Activated naive CD8-positive, alpha-beta T cell (primary cell): ENCODE data around the gene SPATA46.

ENCODE experiments used
- H3K27ac Mint-ChIP-seq: one replicate; pipeline ENCODE4 v1.8.0; 2021; ENCODE audit warnings: mixed read lengths
- H3K27me3 Mint-ChIP-seq: one replicate; pipeline ENCODE4 v1.8.0; 2021; ENCODE audit warnings: mixed read lengths
- H3K36me3 Mint-ChIP-seq: one replicate; pipeline ENCODE4 v1.8.0; 2021; ENCODE audit warnings: mixed read lengths
- H3K4me1 Mint-ChIP-seq: one replicate; pipeline ENCODE4 v1.8.0; 2021; ENCODE audit warnings: low read depth, mixed read lengths
- H3K4me3 Mint-ChIP-seq: one replicate; pipeline ENCODE4 v1.8.0; 2021; ENCODE audit warnings: mild to moderate bottlenecking, mixed read lengths
- H3K9me3 Mint-ChIP-seq: one replicate; pipeline ENCODE4 v1.8.0; 2021; ENCODE audit warnings: low read depth, mixed read lengths

The SPATA46 gene

DNA sequence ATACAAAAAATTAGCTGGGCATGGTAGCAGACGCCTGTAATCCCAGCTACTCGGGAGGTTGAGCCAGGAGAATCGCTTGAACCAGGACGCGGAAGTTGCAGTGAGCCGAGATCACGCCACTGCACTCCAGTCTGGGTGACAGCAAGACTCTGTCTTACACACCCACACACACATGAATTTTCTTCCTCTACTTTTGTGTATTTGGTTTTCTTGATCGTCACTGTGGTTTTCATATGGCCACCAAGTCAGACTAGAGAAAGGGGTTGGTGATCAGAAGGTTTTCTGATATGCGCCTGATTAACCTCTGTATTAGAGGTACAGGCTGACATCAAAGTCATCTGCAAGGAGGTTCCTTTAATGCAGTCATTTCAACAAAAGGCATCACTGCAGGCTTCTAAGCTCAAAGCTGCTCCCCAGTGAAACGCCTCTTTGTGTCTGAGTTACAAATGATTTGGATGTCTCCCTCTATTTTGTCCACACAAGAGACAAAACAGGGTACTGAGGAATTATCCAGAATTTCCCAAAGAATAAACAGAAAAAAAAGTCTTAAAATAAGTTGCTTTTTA is 24.2 kb upstream of the SPATA46 start:
- H3K27me3 Mint-ChIP-seq: peaks cover 26% of the 10 kb centered on the region
- no peak overlapping the region for H3K4me3 Mint-ChIP-seq
- no peaks in the 10 kb centered on the region for H3K9me3 Mint-ChIP-seq
- no peaks in the 10 kb centered on the region for H3K36me3 Mint-ChIP-seq
- no peaks in the 10 kb centered on the region for H3K4me1 Mint-ChIP-seq
- H3K27ac Mint-ChIP-seq: no peak overlapping the region

- H3K27ac Mint-ChIP-seq: no peak overlapping the region
- no peaks in the 10 kb centered on the region for H3K36me3 Mint-ChIP-seq
- H3K4me1 Mint-ChIP-seq: no peaks in the 10 kb centered on the region
- H3K4me3 Mint-ChIP-seq: no peak overlapping the region
- peaks cover 26% of the 10 kb centered on the region for H3K27me3 Mint-ChIP-seq
- no peaks in the 10 kb centered on the region for H3K9me3 Mint-ChIP-seq
Measured at GRCh38 chr1:162398999-162399580, 22.4 kb upstream of the SPATA46 start.

- Mint-ChIP-seq H3K4me1 (no peaks in the 10 kb centered on the region), H3K27ac (no peak overlapping the region), H3K4me3 (no peak overlapping the region), H3K9me3 (no peaks in the 10 kb centered on the region), H3K36me3 (no peaks in the 10 kb centered on the region), H3K27me3 (peaks cover 29% of the 10 kb centered on the region)
Measured at GRCh38 chr1:162397943-162398560, 21.4 kb upstream of the SPATA46 start.

DNA sequence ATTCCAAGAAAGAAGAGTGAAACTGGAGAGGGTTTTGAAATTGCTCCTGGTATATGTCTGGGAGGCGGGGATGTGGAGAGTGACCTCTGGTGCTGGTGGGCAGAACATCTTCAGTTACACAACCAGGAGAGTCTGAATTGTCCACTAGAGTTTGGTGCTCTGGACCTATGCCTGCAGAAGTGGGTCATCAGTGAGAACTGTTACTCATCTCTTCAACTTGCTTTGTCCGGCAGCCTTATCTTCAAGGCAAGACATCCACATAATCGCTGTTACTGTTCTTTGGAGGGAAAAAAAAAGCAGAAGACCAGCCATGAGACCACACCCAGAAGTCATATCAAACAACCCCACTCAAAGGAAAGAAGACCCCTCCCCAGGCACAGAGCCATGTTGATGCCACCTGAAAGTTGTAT is 20.4 kb upstream of the SPATA46 start:
- no peak overlapping the region for H3K4me3 Mint-ChIP-seq
- no peaks in the 10 kb centered on the region for H3K36me3 Mint-ChIP-seq
- no peaks in the 10 kb centered on the region for H3K4me1 Mint-ChIP-seq
- no peak overlapping the region for H3K27ac Mint-ChIP-seq
- H3K27me3 Mint-ChIP-seq: peaks cover 27% of the 10 kb centered on the region
- H3K9me3 Mint-ChIP-seq: no peaks in the 10 kb centered on the region

DNA sequence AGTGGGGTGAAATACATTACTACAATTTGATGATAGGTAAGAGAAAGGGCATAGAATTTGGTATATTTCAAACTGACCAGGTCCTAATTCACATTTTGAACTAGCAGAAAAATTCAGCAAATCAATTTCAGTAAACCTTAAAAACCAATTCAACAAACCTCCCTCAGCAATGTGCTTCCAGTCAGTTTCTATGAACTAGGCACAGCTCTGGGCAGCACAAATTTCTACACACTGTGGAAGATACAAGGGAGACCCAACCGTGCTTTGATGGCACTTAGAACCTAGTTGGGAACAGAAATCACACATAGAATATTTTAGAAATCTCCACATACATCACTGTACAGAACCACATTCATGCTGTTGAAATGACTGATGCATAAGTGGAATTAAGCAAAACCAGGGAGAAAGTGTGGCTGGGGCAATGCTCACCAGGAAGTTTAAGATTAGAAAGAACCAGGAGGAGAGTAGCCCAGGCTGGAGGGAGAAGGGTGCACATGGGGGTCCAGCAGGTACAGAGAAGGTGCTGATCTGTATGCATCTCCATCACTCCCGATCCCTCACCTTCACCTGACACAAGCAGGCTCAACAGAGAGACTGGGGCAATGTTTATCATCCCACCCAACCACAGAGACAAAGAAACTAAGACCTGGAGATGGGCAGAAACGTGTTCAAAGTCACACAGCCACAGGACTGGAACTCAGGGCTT is 19.7 kb upstream of the SPATA46 start:
- no peak overlapping the region for H3K27ac Mint-ChIP-seq
- H3K9me3 Mint-ChIP-seq: no peaks in the 10 kb centered on the region
- no peak overlapping the region for H3K4me3 Mint-ChIP-seq
- peaks cover 25% of the 10 kb centered on the region for H3K27me3 Mint-ChIP-seq
- H3K36me3 Mint-ChIP-seq: no peaks in the 10 kb centered on the region
- no peaks in the 10 kb centered on the region for H3K4me1 Mint-ChIP-seq

DNA sequence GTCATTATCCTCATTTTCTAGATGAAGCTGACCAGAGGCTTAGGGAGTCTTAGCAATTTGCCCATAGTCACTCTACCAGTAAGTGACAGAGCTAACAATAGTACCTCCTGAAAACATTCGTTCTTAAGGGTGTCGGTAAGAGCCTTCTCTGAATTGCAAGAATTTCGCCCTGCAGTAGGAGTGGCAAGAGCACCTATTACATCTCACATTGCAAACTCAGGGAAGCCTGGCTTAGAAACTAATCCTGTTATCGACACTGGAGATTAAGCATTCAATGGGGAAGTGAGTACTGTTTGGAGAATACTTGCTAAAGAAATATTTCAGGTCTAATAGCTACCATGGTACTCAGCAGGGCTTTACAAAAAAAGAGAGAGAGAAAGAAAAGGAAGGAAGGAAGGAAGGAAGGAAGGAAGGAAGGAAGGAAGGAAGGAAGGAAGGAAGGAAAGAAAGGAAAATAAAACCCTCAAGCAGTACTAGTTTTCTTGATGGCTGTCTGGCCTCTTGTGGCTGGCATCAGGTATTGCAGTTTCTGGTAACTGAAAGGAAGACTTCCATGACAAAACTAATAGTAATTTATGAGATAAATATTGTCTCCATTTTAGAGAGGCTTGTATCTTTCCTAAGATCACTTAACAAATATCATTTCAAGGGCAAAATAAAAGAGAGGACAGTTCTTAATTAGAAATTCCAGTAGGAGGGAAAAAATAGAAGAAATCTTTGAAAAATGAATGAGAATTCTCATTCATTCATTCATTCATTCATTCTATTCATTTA is 15.3 kb upstream of the SPATA46 start:
- no peaks in the 10 kb centered on the region for H3K4me1 Mint-ChIP-seq
- H3K27ac Mint-ChIP-seq: no peak overlapping the region
- no peaks in the 10 kb centered on the region for H3K36me3 Mint-ChIP-seq
- H3K4me3 Mint-ChIP-seq: no peak overlapping the region
- H3K9me3 Mint-ChIP-seq: no peaks in the 10 kb centered on the region
- H3K27me3 Mint-ChIP-seq: peaks cover 16% of the 10 kb centered on the region

DNA sequence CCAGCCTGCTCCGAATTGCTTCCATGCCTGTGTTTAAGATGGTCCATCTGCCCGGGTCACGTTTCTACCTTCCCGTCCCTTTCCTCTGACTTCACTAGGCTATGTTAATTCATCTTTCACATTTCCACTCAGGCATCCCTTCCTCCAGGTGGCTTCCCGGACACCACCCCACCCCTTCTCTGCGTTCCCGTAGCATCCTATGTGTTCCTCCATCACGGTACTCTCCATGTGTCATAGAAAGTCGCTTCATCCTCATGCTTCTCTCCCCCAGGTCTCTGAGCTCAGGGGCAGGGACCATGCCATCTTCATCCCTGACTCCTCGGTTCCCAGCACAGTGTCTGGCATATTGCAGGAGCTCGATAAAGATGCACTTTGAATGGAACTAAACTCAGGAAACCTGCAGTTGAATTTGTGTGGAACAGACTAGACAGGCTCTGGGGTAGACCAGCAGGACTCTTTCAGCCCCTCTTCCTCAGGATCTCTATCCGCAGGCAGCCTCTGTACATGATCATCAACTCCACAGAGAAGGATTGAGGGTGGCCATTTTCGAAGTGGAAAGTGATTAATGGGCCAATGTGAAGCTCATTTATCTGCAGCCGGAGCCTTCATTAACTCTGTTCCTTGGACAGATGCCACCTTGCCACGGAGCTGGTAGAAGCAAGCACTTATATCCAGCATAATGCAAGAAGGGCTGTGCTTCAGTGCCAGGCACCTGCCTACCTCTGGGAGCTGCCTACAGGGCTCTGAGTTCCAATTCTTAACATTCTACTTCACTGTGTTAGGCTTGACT is 13.9 kb upstream of the SPATA46 start:
- H3K27ac Mint-ChIP-seq: no peak overlapping the region

GRCh38 chr1:162389971-162390370 is 13.3 kb upstream of the SPATA46 start:
- Mint-ChIP-seq H3K36me3 (no peaks in the 10 kb centered on the region), H3K4me3 (no peak overlapping the region), H3K27me3 (peaks cover 9% of the 10 kb centered on the region), H3K4me1 (no peaks in the 10 kb centered on the region), H3K27ac (no peak overlapping the region), H3K9me3 (no peaks in the 10 kb centered on the region)

More for the DNA sequence above, 13.9 kb upstream of the SPATA46 start:
- Mint-ChIP-seq H3K27me3 (peaks cover 9% of the 10 kb centered on the region), H3K36me3 (no peaks in the 10 kb centered on the region), H3K4me1 (no peaks in the 10 kb centered on the region), H3K4me3 (no peak overlapping the region), H3K9me3 (no peaks in the 10 kb centered on the region)

- Mint-ChIP-seq H3K27ac (no peak overlapping the region), H3K4me3 (no peak overlapping the region), H3K9me3 (no peaks in the 10 kb centered on the region), H3K4me1 (no peaks in the 10 kb centered on the region), H3K36me3 (no peaks in the 10 kb centered on the region), H3K27me3 (peaks cover 9% of the 10 kb centered on the region)
Measured at GRCh38 chr1:162389021-162389818, 12.6 kb upstream of the SPATA46 start.

GRCh38 chr1:162388615-162389014 is 12.0 kb upstream of the SPATA46 start:
- H3K4me3 Mint-ChIP-seq: no peak overlapping the region
- no peaks in the 10 kb centered on the region for H3K36me3 Mint-ChIP-seq
- peaks cover 9% of the 10 kb centered on the region for H3K27me3 Mint-ChIP-seq
- no peaks in the 10 kb centered on the region for H3K9me3 Mint-ChIP-seq
- no peak overlapping the region for H3K27ac Mint-ChIP-seq
- H3K4me1 Mint-ChIP-seq: no peaks in the 10 kb centered on the region

- no peaks in the 10 kb centered on the region for H3K9me3 Mint-ChIP-seq
- H3K27me3 Mint-ChIP-seq: peaks cover 6% of the 10 kb centered on the region
- H3K4me3 Mint-ChIP-seq: no peak overlapping the region
- H3K36me3 Mint-ChIP-seq: no peaks in the 10 kb centered on the region
- H3K27ac Mint-ChIP-seq: no peak overlapping the region
- H3K4me1 Mint-ChIP-seq: no peaks in the 10 kb centered on the region
Measured at GRCh38 chr1:162388083-162388594, 11.5 kb upstream of the SPATA46 start.

- Mint-ChIP-seq H3K9me3 (no peaks in the 10 kb centered on the region), H3K4me1 (no peaks in the 10 kb centered on the region), H3K36me3 (no peaks in the 10 kb centered on the region), H3K4me3 (no peak overlapping the region), H3K27me3 (peaks cover 6% of the 10 kb centered on the region), H3K27ac (no peak overlapping the region)
Measured at GRCh38 chr1:162387226-162388082, 10.8 kb upstream of the SPATA46 start.
